Activated naive CD4-positive, alpha-beta T cell treated with anti-CD3 and anti-CD28 coated beads, Interleukin-2, amount 50 U/mL, for 24 hours (primary cell): Measurements from ENCODE around the gene LHFPL3.

Experiments
- H3K27ac Mint-ChIP-seq: one replicate; pipeline ENCODE4 v1.8.0; 2021; ENCODE audit warnings: mild to moderate bottlenecking, mixed read lengths
- H3K27me3 Mint-ChIP-seq: one replicate; pipeline ENCODE4 v1.8.0; 2021; ENCODE audit warnings: mixed read lengths
- H3K36me3 Mint-ChIP-seq: one replicate; pipeline ENCODE4 v1.8.0; 2021; ENCODE audit warnings: mixed read lengths
- H3K4me1 Mint-ChIP-seq: one replicate; pipeline ENCODE4 v1.8.0; 2021; ENCODE audit warnings: mixed read lengths
- H3K4me3 Mint-ChIP-seq: one replicate; pipeline ENCODE4 v1.8.0; 2021; ENCODE audit warnings: mild to moderate bottlenecking, mixed read lengths
- H3K9me3 Mint-ChIP-seq: one replicate; pipeline ENCODE4 v1.8.0; 2021; ENCODE audit warnings: mixed read lengths

The LHFPL3 gene

DNA sequence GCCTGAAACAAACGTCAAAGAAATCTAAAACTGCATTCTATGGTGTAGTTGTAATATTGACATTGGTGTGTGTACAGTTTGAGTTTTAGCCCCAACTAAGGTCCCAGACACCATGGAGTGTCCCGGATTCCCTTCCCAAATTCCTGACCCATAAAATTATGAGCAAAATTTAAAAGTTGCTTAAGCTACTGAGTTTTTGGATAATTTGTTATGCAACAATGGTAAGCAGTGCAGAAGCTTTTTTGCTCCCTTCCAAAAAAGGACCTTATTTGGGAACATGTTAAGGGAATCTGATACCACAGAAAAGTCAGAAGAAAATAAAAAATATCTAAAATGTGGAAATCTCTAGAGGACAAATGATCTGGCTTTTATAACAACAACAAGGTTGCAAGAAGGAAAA lies 622.4 kb downstream of the LHFPL3 start:
- Mint-ChIP-seq H3K4me1 (peaks cover 9% of the 10 kb centered on the region), H3K4me3 (no peak overlapping the region), H3K27ac (no peak overlapping the region), H3K36me3 (no peaks in the 10 kb centered on the region), H3K9me3 (no peaks in the 10 kb centered on the region), H3K27me3 (no peaks in the 10 kb centered on the region)

- Mint-ChIP-seq H3K4me3 (no peak overlapping the region), H3K27me3 (no peaks in the 10 kb centered on the region), H3K36me3 (no peaks in the 10 kb centered on the region), H3K4me1 (peaks cover 3% of the 10 kb centered on the region), H3K27ac (no peak overlapping the region), H3K9me3 (no peaks in the 10 kb centered on the region)
These were observed 623.1 kb downstream of the LHFPL3 start for GRCh38 chr7:104951546-104951945.

- Mint-ChIP-seq H3K27ac (no peak overlapping the region), H3K4me3 (no peak overlapping the region), H3K36me3 (no peaks in the 10 kb centered on the region), H3K27me3 (no peaks in the 10 kb centered on the region), H3K9me3 (no peaks in the 10 kb centered on the region), H3K4me1 (peaks cover 13% of the 10 kb centered on the region)
These were observed 626.9 kb downstream of the LHFPL3 start for GRCh38 chr7:104955276-104955675.
